Nephron progenitor cell (in vitro differentiated cells): Measurements from ENCODE around the gene PRLR.

Source experiments
- DNase-seq: peaks from one replicate; pipeline ENCODE4 v3.0.0; 2021
- H3K27ac Mint-ChIP-seq: 2 replicates; pipeline ENCODE4 v1.8.0; 2021; ENCODE audit warnings: mild to moderate bottlenecking, moderate library complexity, mixed read lengths
- H3K27me3 Mint-ChIP-seq: 2 replicates; pipeline ENCODE4 v1.8.0; 2021; ENCODE audit warnings: mild to moderate bottlenecking, low read depth, mixed read lengths; ENCODE audit not compliant: poor library complexity
- H3K36me3 Mint-ChIP-seq: 2 replicates; pipeline ENCODE4 v1.8.0; 2021; ENCODE audit warnings: low read depth, mixed read lengths
- H3K4me1 Mint-ChIP-seq: 2 replicates; pipeline ENCODE4 v1.8.0; 2021; ENCODE audit warnings: mixed read lengths
- H3K4me3 Mint-ChIP-seq: 2 replicates; pipeline ENCODE4 v1.8.0; 2021; ENCODE audit warnings: mild to moderate bottlenecking, moderate library complexity, mixed read lengths
- H3K9me3 Mint-ChIP-seq: 2 replicates; pipeline ENCODE4 v1.8.0; 2021; ENCODE audit warnings: mild to moderate bottlenecking, moderate library complexity, mixed read lengths
- CTCF ChIP-seq: fragments of 200-600 bp; sonication (generic); IDR thresholded peaks from 2 replicates; pipeline ENCODE4 v1.5.0; 2021; ENCODE audit warnings: antibody characterized with exemption

PRLR gene

GRCh38 chr5:35182910-35183535, 47.3 kb downstream of the PRLR start:
- H3K4me1 Mint-ChIP-seq, result peaks cover 17% of the 10 kb centered on the region
- DNase-seq, result peak; percentile 20
- no peaks in the 10 kb centered on the region for H3K27me3 Mint-ChIP-seq
- no peak overlapping the region for H3K4me3 Mint-ChIP-seq
- no peaks in the 10 kb centered on the region for H3K9me3 Mint-ChIP-seq
- TF ChIP-seq CTCF, result peak; percentile 40
- no peaks in the 10 kb centered on the region for H3K36me3 Mint-ChIP-seq
- no peak overlapping the region for H3K27ac Mint-ChIP-seq

DNA sequence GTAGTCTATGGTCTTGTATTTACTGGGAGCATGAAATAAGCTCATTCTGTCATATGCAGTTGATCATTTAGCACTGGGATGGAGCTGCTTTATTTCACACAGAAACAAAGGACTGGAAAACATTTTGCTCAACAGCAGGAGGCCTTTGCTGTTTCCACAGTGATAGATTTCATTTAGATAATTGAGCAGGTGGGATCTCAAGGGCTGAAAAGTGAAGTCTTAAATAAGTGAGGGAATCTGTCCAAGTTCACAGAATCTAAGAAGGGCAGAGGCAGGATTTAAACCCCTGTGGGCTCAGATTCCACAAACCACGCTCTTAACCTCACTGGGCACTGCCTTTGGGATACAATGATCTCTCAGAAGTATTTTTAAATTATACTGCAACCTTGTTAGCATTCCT, 47.8 kb downstream of the PRLR start:
- no peak for DNase-seq
- Mint-ChIP-seq H3K36me3 (no peaks in the 10 kb centered on the region), H3K9me3 (peaks cover 2% of the 10 kb centered on the region), H3K4me3 (no peak overlapping the region), H3K4me1 (peaks cover 15% of the 10 kb centered on the region), H3K27me3 (no peaks in the 10 kb centered on the region), H3K27ac (no peak overlapping the region)
- no peak for TF ChIP-seq CTCF

DNA sequence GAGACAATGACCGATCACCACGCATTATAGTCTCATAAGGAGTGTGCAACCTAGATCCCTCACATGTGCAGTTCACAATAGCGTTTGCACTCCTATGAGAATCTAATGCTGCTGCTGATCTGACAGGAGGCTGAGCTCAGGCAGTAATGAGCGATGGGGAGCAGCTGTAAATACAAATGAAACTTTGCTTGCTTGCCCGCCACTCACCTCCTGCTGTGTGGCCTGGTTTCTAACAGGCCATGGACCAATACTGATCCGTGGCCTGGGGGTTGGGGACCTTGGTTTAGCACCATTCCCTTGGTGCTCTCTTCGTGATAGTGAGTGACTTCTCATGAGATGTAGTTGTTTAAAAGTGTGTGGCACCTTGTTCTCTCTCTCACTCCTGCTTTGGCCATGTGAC, 50.2 kb downstream of the PRLR start:
- Mint-ChIP-seq H3K4me1 (peaks cover 15% of the 10 kb centered on the region), H3K27me3 (no peaks in the 10 kb centered on the region), H3K36me3 (peaks cover 6% of the 10 kb centered on the region), H3K4me3 (no peak overlapping the region), H3K9me3 (peaks cover 9% of the 10 kb centered on the region), H3K27ac (no peak overlapping the region)
- no peak for TF ChIP-seq CTCF
- DNase-seq, result no peak

- DNase-seq, result no peak
- no peak for TF ChIP-seq CTCF
- no peak overlapping the region for H3K4me3 Mint-ChIP-seq
- H3K9me3 Mint-ChIP-seq, result peaks cover 20% of the 10 kb centered on the region
- no peak overlapping the region for H3K27ac Mint-ChIP-seq
- H3K36me3 Mint-ChIP-seq, result peaks cover 18% of the 10 kb centered on the region
- H3K27me3 Mint-ChIP-seq, result no peaks in the 10 kb centered on the region
- peaks cover 9% of the 10 kb centered on the region for H3K4me1 Mint-ChIP-seq
Measured at GRCh38 chr5:35177783-35178182, 52.5 kb downstream of the PRLR start.

GRCh38 chr5:35172533-35172932, 57.8 kb downstream of the PRLR start:
- H3K27me3 Mint-ChIP-seq, result no peaks in the 10 kb centered on the region
- no peak for DNase-seq
- H3K4me3 Mint-ChIP-seq, result no peak overlapping the region
- H3K36me3 Mint-ChIP-seq, result peaks cover 44% of the 10 kb centered on the region
- TF ChIP-seq CTCF, result no peak
- H3K9me3 Mint-ChIP-seq, result peaks cover 51% of the 10 kb centered on the region
- peak overlapping the region; percentile 46 for H3K27ac Mint-ChIP-seq
- H3K4me1 Mint-ChIP-seq, result no peaks in the 10 kb centered on the region

DNA sequence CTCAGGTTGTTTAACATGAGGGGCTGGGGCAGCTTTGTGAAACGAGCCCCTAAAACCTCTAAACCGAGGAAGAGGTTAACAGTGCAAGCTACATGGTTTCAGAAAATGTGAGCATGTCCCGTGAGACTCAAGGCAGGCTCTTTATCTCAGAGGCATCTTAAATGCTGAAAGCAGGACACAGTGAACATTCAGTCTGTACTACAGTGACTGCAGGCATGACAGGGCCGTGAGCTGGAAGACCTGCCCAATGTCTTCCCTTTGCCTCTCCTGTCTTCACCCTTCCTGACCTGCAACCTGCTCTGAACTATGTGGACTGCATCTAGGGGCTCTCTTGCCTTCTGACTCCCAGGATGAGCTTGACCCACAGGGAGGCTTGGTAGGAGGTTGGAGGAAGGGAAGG, 58.3 kb downstream of the PRLR start:
- H3K27me3 Mint-ChIP-seq, result no peaks in the 10 kb centered on the region
- DNase-seq, result no peak
- peaks cover 49% of the 10 kb centered on the region for H3K36me3 Mint-ChIP-seq
- H3K4me1 Mint-ChIP-seq, result no peaks in the 10 kb centered on the region
- H3K27ac Mint-ChIP-seq, result no peak overlapping the region
- no peak overlapping the region for H3K4me3 Mint-ChIP-seq
- TF ChIP-seq CTCF, result no peak
- peaks cover 51% of the 10 kb centered on the region for H3K9me3 Mint-ChIP-seq
